HepG2 (cell line): ENCODE results near the gene PDYN. TPM values are rescaled to one million over a fixed set of nuclear protein-coding genes. Genes with fewer than 3 reads are reported as not detected.

Experiments
- CREM ChIP-seq, 2 experiments: sonication (generic) in 1 of 2; formaldehyde crosslinking in 1 of 2; IDR thresholded peaks; 2 replicates each; pipeline versions ENCODE4 v1.4.0 to v1.6.1; 2016 to 2020; ENCODE audit warnings: antibody characterized with exemption in 1 of 2, mild to moderate bottlenecking in 1 of 2, missing genetic modification reagents in 1 of 2
- GLI4 ChIP-seq: sonication (generic); formaldehyde crosslinking; IDR thresholded peaks from 2 replicates; pipeline ENCODE4 v1.5.1; 2020; ENCODE audit warnings: missing genetic modification reagents, mild to moderate bottlenecking, moderate library complexity, borderline replicate concordance
- GTF3A ChIP-seq: sonication (generic); formaldehyde crosslinking; conservative IDR thresholded peaks from 2 replicates; pipeline ENCODE4 v1.4.0; 2020; ENCODE audit warnings: mild to moderate bottlenecking, missing genetic modification reagents
- KLF16 ChIP-seq, 2 experiments: sonication (generic) in 1 of 2; formaldehyde crosslinking in 1 of 2; IDR thresholded peaks; 2 replicates each; pipeline versions ENCODE4 v1.6.1 to v1.8.0; 2016 to 2023; ENCODE audit warnings: missing genetic modification reagents in 2 of 2, missing compliant biosample characterization in 1 of 2
- MEF2D ChIP-seq: sonication (generic); formaldehyde crosslinking; IDR thresholded peaks from 2 replicates; pipeline ENCODE4 v1.5.1; 2020; ENCODE audit warnings: mild to moderate bottlenecking, missing genetic modification reagents
- MLXIP ChIP-seq: sonication (generic); formaldehyde crosslinking; IDR thresholded peaks from 2 replicates; pipeline ENCODE4 v1.9.0; 2021; ENCODE audit warnings: missing genetic modification reagents, borderline replicate concordance
- TBX2 ChIP-seq: sonication (generic); formaldehyde crosslinking; IDR thresholded peaks from 2 replicates; pipeline ENCODE4 v1.5.0; 2020; ENCODE audit warnings: missing genetic modification reagents, mild to moderate bottlenecking, borderline replicate concordance
- TEAD3 ChIP-seq: optimal IDR thresholded peaks from 2 replicates; pipeline ENCODE3; 2016; ENCODE audit warnings: borderline replicate concordance
- TMF1 ChIP-seq: sonication (generic); formaldehyde crosslinking; IDR thresholded peaks from 2 replicates; pipeline ENCODE4 v1.8.1; 2022; ENCODE audit warnings: low read depth, missing genetic modification reagents
- ZBTB40 ChIP-seq, 2 experiments: fragments of 450-650 bp in 1 of 2; sonication (generic) in 1 of 2; formaldehyde crosslinking in 1 of 2; IDR thresholded peaks; 2 replicates each; pipeline versions ENCODE4 v1.6.1 to v1.8.0; 2016 to 2022; ENCODE audit warnings: antibody characterized with exemption in 1 of 2, mild to moderate bottlenecking in 1 of 2, missing genetic modification reagents in 1 of 2
- polyA plus RNA-seq, 8 experiments: library from polyadenylated mRNA; depleted of rRNA in 3 of 8; stranded (reverse) in 7 of 8; unstranded in 1 of 8; fragments of >200 nt; fragmentation: Illumina TruSeq in 4 of 8; extraction: Trizol in 4 of 8; gene quantifications; 2 replicates each; pipeline versions ENCODE4 v1.2.1 to v1.2.3, GENCODE V29; 2011 to 2016; ENCODE audit warnings: low read depth in 4 of 8, missing spikeins in 1 of 8, mixed read lengths in 1 of 8; ENCODE audit not compliant: insufficient read depth in 1 of 8
- total RNA-seq, 5 experiments: library from RNA; depleted of rRNA; stranded (reverse); fragments of >200 nt; fragmentation: Illumina TruSeq; extraction: Trizol; gene quantifications; 2 replicates each; pipeline ENCODE4 v1.2.3, GENCODE V29; 2016; ENCODE audit warnings: low read depth in 1 of 5
- TF ChIP-seq, protein P1 (sequence below): sonication (generic); formaldehyde crosslinking; IDR thresholded peaks from 2 replicates; pipeline ENCODE4 v1.5.0; 2020; ENCODE audit warnings: missing genetic modification reagents
- TF ChIP-seq, protein P2 (sequence below): sonication (generic); formaldehyde crosslinking; IDR thresholded peaks from 2 replicates; pipeline ENCODE4 v1.9.0; 2021; ENCODE audit warnings: missing genetic modification reagents, mild to moderate bottlenecking, borderline replicate concordance

The PDYN gene
- total and polyA plus RNA-seq, 2 of the 13 experiments (the other 11 are each of a cell fraction or from before 2014, with no cell fraction given), result not detected

- no peak for TF ChIP-seq ZBTB40 (IDR thresholded peaks at IDR 0.05)
- peak; percentile 89 for TF ChIP-seq ZBTB40 (CRISPR knock-in tag; IDR thresholded peaks at IDR 0.05)
- TF ChIP-seq MEF2D, result peak; percentile 97
- TF ChIP-seq GLI4 (CRISPR knock-in tag), result peak; percentile 91; the same call in 1 of the 2 replicates
- peak; percentile 90 for TF ChIP-seq TBX2 (CRISPR knock-in tag)
- no peak for TF ChIP-seq GTF3A (CRISPR knock-in tag)
- no peak for TF ChIP-seq CREM (IDR thresholded peaks at IDR 0.05)
- no peak for TF ChIP-seq CREM (CRISPR knock-in tag; IDR thresholded peaks at IDR 0.05)
- TF ChIP-seq, protein P1, sequence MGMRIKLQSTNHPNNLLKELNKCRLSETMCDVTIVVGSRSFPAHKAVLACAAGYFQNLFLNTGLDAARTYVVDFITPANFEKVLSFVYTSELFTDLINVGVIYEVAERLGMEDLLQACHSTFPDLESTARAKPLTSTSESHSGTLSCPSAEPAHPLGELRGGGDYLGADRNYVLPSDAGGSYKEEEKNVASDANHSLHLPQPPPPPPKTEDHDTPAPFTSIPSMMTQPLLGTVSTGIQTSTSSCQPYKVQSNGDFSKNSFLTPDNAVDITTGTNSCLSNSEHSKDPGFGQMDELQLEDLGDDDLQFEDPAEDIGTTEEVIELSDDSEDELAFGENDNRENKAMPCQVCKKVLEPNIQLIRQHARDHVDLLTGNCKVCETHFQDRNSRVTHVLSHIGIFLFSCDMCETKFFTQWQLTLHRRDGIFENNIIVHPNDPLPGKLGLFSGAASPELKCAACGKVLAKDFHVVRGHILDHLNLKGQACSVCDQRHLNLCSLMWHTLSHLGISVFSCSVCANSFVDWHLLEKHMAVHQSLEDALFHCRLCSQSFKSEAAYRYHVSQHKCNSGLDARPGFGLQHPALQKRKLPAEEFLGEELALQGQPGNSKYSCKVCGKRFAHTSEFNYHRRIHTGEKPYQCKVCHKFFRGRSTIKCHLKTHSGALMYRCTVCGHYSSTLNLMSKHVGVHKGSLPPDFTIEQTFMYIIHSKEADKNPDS, result no peak
- TF ChIP-seq KLF16 (CRISPR knock-in tag; IDR thresholded peaks at IDR 0.05), result peak; percentile 84 to 100; a peak in 3 of 4 replicates
- TF ChIP-seq, protein P2, sequence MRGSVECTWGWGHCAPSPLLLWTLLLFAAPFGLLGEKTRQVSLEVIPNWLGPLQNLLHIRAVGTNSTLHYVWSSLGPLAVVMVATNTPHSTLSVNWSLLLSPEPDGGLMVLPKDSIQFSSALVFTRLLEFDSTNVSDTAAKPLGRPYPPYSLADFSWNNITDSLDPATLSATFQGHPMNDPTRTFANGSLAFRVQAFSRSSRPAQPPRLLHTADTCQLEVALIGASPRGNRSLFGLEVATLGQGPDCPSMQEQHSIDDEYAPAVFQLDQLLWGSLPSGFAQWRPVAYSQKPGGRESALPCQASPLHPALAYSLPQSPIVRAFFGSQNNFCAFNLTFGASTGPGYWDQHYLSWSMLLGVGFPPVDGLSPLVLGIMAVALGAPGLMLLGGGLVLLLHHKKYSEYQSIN (CRISPR knock-in tag), result peak; percentile 96; the same call in 1 of the 2 replicates
- TF ChIP-seq TMF1 (CRISPR knock-in tag), result peak; percentile 99
- TF ChIP-seq TEAD3, result peak; percentile 94
- peak; percentile 96; the same call in 1 of the 2 replicates for TF ChIP-seq MLXIP (CRISPR knock-in tag)
These were observed 12.1 kb upstream of the PDYN start (continued) for GRCh38 chr20:2005831-2006426.
